Measurements from ENCODE around the gene XRCC1. TPM values are rescaled to one million over a fixed set of nuclear protein-coding genes. Genes with fewer than 3 reads are reported as not detected.

The XRCC1 gene
- total RNA-seq, 1 experiment from 2014 or later = 37.4 TPM

DNA sequence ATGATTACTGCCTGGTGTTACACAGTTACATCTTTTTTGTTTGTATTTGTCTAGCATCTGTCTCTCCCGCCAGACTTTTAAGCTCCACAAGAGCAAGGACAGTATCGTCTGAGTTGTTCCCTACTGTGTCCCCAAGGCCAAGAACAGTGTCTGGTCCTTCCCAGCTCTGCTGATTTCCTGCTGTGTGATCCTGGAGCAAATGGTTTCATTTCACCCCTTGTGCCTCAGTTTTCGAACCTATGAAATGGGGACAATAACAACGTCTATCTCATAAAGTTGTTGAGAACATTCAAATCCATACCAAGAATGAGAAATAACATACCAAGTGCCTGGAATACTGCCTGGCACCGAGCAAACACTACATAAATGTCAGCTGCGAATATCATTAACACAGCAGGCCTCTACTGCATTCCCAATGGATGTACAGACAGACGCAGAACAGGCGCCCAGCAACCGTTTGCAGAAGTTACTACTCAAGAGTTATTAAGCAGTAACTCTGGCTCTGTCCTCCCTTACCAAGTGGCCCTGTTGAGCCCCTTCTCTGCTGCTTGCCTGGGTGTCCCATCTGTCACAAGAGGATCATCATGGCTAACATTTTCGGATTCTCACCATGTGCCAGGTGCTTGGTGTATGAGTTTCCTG lies 11.4 kb downstream of the XRCC1 start:
- Histone ChIP-seq H3K4me3 (replicated peaks in 1 of 2; ENCODE audit: low read depth in 1 of 2, low read length in 2 of 2) (no peak overlapping the region), H3K27me3 (ENCODE audit: insufficient read depth, low read length) (no peaks in the 10 kb centered on the region), H3K9me3 (ENCODE audit: control insufficient read depth in 1 of 2, insufficient read depth in 1 of 2, low read depth in 1 of 2, low read length in 2 of 2) (no peaks in the 10 kb centered on the region), H3K4me2 (ENCODE audit: low read length) (no peak overlapping the region), H3K27ac (ENCODE audit: low read depth, low read length) (no peak overlapping the region), H4K20me1 (ENCODE audit: insufficient read depth) (no peaks in the 10 kb centered on the region), H2AFZ (ENCODE audit: low read depth, low read length, poor library complexity, severe bottlenecking) (no peak overlapping the region), H3K79me2 (ENCODE audit: insufficient read depth, low read length) (no peaks in the 10 kb centered on the region), H3K9me2 (ENCODE audit: insufficient read depth) (no peaks in the 10 kb centered on the region), H3K36me3 (ENCODE audit: control insufficient read depth in 1 of 2, insufficient read depth in 2 of 2, low read length in 2 of 2) (no peaks in the 10 kb centered on the region; a peak in 1 of 4 replicates), H3K9ac (ENCODE audit: low read length) (no peak overlapping the region), H3K4me1 (ENCODE audit: control insufficient read depth in 1 of 2, insufficient read depth in 2 of 2, low read length in 2 of 2) (peaks cover 0 to 24% of the 10 kb centered on the region in 2 experiments; a peak in 2 of 4 replicates)
- BruUV-seq (replicated peaks) = no TSS peak
- ChIA-PET RAD21 (ENCODE audit: low non-redundant PET in 1 of 2, low total read pairs in 2 of 2, uncharacterized antibody in 2 of 2, unreplicated experiment in 2 of 2) (no interaction called here), POLR2A (no interaction called here), CTCF (no interaction called here)
- no peak for ATAC-seq
- TF ChIP-seq SRF (IDR thresholded peaks at IDR 0.05; ENCODE audit: low read depth) = no peak
- no peak for TF ChIP-seq EGR1 (IDR thresholded peaks at IDR 0.05; ENCODE audit: low read depth)
- no peak for TF ChIP-seq EZH2 (IDR thresholded peaks at IDR 0.05)
- TF ChIP-seq SIN3A (IDR thresholded peaks at IDR 0.05; ENCODE audit: low read depth) = no peak
- TF ChIP-seq ZFX (IDR thresholded peaks at IDR 0.05) = no peak
- no peak for TF ChIP-seq ZNF274 (IDR thresholded peaks at IDR 0.05; ENCODE audit: low read depth, low read length)
- TF ChIP-seq ELF1 (IDR thresholded peaks at IDR 0.05; ENCODE audit: borderline replicate concordance, low read depth) = no peak
- TF ChIP-seq RAD21 (IDR thresholded peaks at IDR 0.05; ENCODE audit: low read depth) = no peak
- no peak for TF ChIP-seq REST (IDR thresholded peaks at IDR 0.05; ENCODE audit: low read depth)
- no peak for DNase-seq (ENCODE audit: low read depth, low spot score)
- intact Hi-C loops (cut with micrococcal nuclease) = no loop called here

Measured in HCT116 (cell line).